Muscle of back (tissue), 11 donors: Measurements from ENCODE around the gene ASIC1. TPM values are rescaled to one million over a fixed set of nuclear protein-coding genes. Genes with fewer than 3 reads are reported as not detected.
"Not testable (repeated sequence)": the region's sequence is repeated elsewhere in the genome, so short reads cannot be mapped to it uniquely, and the experiment has no call there.

Source experiments
- DNase-seq, 3 donors: peaks; one replicate each; pipeline versions ENCODE4 v3.0.0 to v3.0.0-alpha.2; 2013
- polyA plus RNA-seq, 10 donors: library from polyadenylated mRNA; unstranded; fragments of 120-200 nt; gene quantifications; one replicate each; pipeline ENCODE4 v1.2.1, GENCODE V29; 2013; ENCODE audit not compliant: insufficient read length in 10 of 10

ASIC1 gene
- polyA plus RNA-seq, 10 donors = 7.7 to 15.1 (median 10.0) TPM

GRCh38 chr12:50082644-50083043 is 25.2 kb downstream of the ASIC1 start:
- no peak for DNase-seq

DNA sequence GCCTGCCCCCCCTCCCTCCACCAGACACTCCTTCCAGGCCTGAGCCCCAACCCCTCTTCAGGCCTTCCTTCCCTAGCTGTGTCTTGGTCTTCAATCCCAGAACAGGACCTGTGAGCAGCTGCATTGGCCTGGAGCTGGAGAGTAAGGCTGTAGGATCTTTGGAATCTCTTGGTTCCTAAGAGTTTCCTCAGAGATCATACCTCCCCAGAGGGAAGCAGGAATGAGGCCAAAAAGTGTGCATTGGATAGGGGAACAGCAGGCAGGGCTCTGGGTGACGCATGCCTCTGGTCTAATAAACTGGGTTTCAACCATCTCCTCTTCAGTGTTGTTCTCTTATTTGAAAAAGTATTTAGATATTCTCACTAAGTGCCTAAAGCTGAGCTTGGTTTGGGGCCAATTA is 25.9 kb downstream of the ASIC1 start:
- no peak for DNase-seq

GRCh38 chr12:50084409-50084774 is 27.0 kb downstream of the ASIC1 start:
- not testable (repeated sequence) for DNase-seq

GRCh38 chr12:50084775-50085614 is 27.6 kb downstream of the ASIC1 start, which contains the start of gene SMARCD1:
Gene SMARCD1, plus strand, starts transcription at chr12:50085342. Its CDS starts 28 bp downstream, at chr12:50085370.
- DNase-seq = peak; percentile 92 to 96 (median 95)

DNA sequence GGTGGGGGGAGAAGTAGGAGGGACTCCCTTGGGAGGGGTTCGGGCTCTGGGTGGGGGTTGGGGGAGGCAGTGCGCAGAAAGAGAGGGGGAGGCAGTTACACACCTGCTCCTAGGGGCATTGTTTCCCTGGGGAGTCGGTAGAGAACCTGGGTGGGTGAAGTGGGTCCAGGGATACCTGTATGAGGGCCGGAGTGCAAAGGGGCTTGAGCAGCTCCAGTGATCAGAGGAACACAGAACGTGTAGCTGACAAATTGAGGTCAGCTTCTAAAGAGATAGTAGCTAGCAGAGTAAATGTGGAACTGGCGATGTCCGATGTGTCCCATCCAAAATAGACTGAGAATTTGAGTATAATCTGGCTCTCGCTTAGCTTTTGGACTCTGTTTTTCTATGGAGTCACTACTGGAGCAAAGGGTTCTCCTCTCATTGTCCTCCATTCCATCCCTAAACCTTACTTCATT is 28.2 kb downstream of the ASIC1 start:
- peak in 1 of 3 donors; percentile 66 for DNase-seq

DNA sequence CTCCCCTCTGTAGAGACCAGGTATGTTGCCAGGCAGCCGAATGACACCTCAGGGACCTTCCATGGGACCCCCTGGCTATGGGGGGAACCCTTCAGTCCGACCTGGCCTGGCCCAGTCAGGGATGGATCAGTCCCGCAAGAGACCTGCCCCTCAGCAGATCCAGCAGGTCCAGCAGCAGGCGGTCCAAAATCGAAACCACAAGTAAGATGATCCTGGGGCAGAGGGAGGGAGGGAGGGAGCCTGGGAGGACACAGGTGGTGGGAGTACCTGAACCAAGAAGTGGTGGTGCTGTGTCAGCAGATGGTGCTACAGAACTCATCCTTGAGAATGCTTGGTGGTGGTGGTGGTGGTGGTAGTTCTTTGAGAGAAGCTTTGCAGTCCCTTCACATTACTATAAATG is 28.8 kb downstream of the ASIC1 start:
- no peak for DNase-seq

- no peak for DNase-seq
Measured at GRCh38 chr12:50087151-50087550, 29.8 kb downstream of the ASIC1 start.

DNA sequence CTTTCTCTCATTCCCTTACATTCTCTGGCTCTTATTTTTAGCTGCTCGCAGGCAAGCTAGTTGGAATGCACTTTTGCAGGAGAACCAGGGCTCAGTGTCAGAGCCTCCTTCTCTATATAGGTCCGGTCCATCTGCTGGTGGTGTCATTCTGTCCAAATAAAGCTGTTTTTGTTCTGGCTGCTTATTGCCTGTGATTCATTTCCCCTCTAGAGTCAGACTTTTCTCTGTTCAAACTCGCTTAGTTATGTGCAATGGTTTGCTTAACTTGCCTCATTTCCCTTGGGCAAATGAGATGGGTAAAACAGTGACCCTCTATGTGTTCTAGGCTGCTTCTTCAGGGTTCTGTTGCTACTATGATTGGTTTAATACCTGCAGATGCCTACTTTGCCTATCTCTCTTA is 30.6 kb downstream of the ASIC1 start:
- no peak for DNase-seq

DNA sequence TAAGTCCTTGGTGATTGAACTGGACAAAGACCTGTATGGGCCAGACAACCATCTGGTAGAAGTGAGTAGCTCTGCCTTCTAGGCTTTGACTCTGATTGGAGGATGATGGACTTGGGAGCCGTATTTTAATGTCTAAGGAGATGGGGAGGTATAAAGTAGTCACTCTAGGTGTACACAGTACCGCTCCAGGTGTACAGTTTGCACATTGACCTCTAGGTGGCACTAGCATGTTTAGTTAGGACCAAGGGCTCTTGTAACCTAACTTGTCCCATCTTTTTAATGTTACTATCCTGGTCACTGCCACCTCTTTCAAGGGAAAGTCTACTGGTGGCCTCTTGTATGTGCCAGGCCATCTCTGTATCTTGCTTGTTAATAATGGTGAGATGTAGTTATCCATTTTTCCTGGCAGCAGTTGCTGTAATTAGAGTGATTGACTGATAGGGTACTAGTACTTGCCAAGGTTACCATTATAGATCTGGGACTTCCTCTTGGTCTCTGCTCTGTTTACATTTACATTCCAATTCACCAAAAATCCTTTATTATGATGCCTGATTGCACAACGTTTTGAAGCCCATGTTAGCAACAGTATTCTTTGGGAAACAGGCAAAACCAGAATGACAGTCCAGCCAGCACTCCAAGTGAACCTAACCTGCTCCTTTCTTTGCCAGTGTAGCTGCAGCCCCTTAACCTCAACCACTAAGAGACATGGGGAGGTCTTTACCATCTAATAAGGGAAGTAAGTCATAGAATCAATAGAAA is 31.4 kb downstream of the ASIC1 start:
- peak in 2 of 3 donors; percentile 33 to 57 for DNase-seq

- no peak for DNase-seq
Measured at GRCh38 chr12:50089730-50090129, 32.3 kb downstream of the ASIC1 start.

DNA sequence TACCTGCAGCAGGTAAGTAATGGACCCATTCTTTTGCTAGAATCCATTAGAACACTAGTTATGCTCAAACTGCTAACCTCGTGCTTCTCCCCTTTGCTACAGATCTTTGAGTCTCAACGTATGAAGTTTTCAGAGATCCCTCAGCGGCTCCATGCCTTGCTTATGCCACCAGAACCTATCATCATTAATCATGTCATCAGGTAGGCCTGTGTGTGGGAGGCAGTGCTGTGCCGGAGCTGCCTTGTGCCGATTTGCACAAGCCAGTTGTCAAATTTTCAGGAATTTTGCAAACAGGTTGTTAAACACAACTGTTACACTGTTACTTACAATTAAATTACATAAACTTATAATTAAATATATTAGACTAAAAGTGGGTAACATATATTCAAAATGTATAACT is 33.0 kb downstream of the ASIC1 start:
- no peak for DNase-seq

- DNase-seq = no peak
Measured at GRCh38 chr12:50097952-50098351, 40.6 kb downstream of the ASIC1 start.

DNA sequence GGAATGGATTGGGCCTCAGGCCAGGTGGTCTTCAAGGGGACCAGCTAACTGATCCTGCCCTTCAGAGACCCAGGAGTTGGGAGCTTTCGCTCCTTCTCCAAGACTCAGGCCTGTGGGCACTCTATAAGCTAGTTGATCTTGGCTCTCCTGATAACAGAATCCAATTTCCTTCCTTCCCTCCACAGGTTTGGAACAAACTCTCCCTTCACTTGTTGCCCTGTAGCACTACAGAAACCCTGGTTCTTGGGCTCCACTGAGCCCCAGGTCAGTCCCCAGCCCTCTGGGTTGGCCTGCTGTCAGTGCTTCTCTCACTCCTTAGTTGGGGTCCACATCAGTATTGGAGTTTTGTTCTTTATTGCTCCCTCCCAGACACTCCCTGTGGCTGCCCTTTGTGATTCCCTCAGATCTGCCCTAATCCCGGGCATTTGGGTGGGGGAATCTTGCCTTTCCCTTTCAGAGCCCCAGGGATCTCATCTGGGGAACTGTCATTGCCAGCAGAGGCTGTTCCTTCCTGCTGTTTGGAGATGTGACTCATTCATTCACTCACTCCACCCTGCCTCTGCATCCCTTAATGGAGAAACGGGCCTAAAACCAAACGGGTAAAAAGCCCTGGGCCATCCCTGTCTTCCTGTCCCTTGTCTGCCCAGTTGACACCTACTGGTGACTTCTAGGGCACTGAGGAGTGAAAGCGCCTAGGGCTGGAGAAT is 42.1 kb downstream of the ASIC1 start:
- no peak for DNase-seq

GRCh38 chr12:50100561-50100960 is 43.2 kb downstream of the ASIC1 start:
- DNase-seq = no peak

DNA sequence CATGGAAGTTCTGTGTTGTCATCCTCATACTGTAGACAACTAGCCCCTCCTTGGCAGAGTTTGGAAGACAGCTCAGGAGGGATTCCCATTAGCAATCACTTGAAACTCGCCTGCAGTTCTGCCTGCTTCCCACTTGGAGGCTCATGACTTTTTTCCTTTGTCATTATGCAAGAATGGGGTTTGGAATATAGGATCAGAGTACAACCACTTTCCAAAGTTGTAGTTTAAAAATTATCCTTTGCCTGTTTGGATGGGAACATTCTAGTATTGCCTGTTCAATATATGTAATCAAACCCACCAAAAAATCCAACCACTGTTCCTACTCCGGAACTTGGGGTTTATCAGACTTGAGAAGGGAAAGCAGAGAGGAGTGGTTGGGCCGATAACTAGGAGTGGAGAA is 44.3 kb downstream of the ASIC1 start:
- peak in 2 of 3 donors; percentile 26 to 57 for DNase-seq

GRCh38 chr12:50102131-50102531 is 44.7 kb downstream of the ASIC1 start:
- DNase-seq = no peak

DNA sequence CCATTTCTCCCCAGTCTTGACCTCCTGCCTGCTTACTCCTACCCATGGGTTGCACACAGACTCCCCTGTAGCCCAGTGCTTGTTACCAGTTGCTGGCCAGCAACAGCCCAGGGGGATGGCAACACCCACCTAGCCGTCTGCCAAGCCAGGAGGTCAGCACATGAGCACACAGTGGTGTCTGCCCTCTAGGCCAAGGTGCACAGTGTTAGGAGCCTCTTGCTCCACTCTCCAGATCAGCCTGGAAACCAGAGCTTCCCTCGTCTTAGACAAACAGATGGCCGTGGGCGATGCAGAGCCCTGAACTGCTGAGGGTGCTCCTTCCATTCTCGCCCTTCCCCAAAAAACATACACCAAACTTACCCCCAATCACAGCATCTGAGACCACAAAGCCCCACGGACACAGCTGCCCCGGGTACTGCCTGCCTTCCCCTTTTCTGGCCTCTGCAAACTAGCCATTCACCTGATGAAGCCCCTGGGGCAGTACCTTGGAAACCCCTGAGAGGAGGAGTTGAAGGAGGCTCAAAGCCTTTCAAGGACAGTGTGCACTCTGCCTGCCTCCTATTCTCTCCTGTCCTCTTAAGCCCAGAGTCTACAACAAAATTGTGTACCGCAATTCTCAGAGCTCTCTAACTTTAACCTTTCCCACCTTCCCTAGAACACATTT is 45.4 kb downstream of the ASIC1 start:
- no peak for DNase-seq

GRCh38 chr12:50103351-50103750 is 46.0 kb downstream of the ASIC1 start:
- no peak for DNase-seq

DNA sequence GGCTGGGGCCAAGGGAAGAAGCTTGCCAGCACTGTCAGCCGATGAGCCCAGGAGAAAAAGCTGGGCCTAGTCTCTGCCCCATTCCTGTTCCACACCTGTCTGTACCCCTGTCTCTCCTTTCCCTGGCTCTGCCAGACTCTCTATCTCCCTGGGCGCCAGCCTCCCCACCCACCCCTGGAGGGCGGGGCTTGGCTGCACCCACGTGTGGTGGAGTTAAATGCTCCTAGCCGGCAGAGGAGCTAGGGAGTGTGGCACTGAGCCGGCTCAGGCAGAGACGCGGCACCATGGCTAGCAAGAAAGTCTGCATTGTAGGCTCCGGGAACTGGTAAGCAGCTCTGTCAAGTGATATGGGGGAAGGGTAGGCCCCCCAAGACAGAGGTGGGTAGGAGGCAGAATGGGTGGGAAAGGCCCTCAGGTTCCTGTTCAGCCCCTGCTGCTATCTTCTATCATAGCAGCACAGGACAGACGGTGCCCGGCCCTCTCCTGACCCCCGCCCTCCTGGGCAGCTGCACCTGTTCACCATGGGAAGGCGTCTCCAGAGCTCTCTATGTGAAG is 46.4 kb downstream of the ASIC1 start, which contains the start of gene GPD1:
GPD1 (plus strand) TSS at position 242 of the 555 bp plus-strand sequence; CDS start at position 285, 43 bp downstream.
- DNase-seq = peak; percentile 41 to 54 (median 43)

DNA sequence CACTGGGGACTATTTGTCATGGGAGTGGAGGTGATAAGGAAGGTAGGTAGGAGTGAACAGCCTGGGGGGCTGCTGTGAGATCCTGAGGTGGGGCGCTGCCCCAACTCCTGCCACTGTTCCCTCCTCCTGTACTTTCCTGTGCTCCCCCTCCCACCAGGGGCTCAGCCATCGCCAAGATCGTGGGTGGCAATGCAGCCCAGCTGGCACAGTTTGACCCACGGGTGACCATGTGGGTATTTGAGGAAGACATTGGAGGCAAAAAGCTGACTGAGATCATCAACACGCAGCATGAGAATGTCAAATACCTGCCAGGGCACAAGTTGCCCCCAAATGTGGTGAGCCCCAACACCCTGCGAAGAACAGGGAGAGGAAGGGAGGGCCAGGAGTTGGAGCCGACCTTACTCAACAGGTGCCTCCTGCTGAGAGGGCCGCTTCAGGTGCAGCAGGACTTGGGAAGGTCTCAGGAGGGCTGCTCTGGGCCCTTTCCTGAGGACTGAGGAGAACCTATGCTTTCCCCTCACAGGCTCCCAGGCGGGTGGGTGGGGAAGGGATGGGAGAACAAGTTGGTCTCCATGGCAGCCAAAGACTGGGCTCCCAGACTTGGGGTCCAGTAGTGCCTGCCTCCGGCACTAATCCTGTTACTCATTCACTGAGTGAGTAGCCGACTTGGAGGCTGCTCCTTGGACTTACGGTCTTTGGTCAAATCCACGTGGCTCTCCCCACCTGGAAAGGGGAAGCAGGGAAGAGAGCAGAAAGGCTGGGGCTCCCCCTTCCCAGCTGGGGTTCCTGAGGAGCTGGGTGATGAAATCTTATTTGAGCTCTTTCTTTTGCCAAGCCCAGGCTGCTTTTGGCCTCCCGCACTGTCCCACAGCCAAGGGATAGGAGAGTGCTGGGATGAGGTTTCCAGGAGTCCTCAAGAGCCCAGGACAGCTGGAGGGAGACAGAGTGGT is 47.3 kb downstream of the ASIC1 start:
- DNase-seq = peak; percentile 28 to 66 (median 38)
